Astrocyte (in vitro differentiated cells and primary cell): Measurements from ENCODE around the gene RNLS. TPM values are rescaled to one million over a fixed set of nuclear protein-coding genes. Genes with fewer than 3 reads are reported as not detected.

Source experiments
- DNase-seq: peaks from one replicate; pipeline ENCODE4 v3.0.0-alpha.2; 2010; ENCODE audit warnings: low read depth
- FAIRE-seq: peaks from 2 replicates; lab custom pipeline; 2011; peaks lifted over from hg19 to GRCh38; lab: Jason Lieb, UNC
- H2AFZ ChIP-seq: 2 replicates; pipeline ENCODE4 v1.6.0; 2012; ENCODE audit warnings: low read depth, low read length, inconsistent platforms
- H3K27ac ChIP-seq: 2 replicates; pipeline ENCODE4 v1.5.1; 2011; ENCODE audit warnings: low read depth, low read length, inconsistent platforms
- H3K27me3 ChIP-seq: 2 replicates; pipeline ENCODE4 v1.6.0; 2011; ENCODE audit warnings: low read length, inconsistent platforms; ENCODE audit not compliant: insufficient read depth
- H3K36me3 ChIP-seq: 2 replicates; pipeline ENCODE4 v1.5.1; 2011; ENCODE audit warnings: low read length, inconsistent platforms; ENCODE audit not compliant: insufficient read depth
- H3K4me1 ChIP-seq: 2 replicates; pipeline ENCODE4 v1.5.1; 2011; ENCODE audit warnings: low read length, inconsistent platforms; ENCODE audit not compliant: insufficient read depth
- H3K4me2 ChIP-seq: 2 replicates; pipeline ENCODE4 v1.6.0; 2012; ENCODE audit warnings: low read length, inconsistent platforms
- H3K4me3 ChIP-seq: 2 replicates; pipeline ENCODE4 v1.5.1; 2011; ENCODE audit warnings: low read depth, mild to moderate bottlenecking, low read length, inconsistent platforms; ENCODE audit not compliant: insufficient read depth
- H3K79me2 ChIP-seq: 2 replicates; pipeline ENCODE4 v1.6.0; 2012; ENCODE audit warnings: mild to moderate bottlenecking, low read length, inconsistent platforms; ENCODE audit not compliant: insufficient read depth
- H3K9ac ChIP-seq: 2 replicates; pipeline ENCODE4 v1.6.0; 2012; ENCODE audit warnings: mild to moderate bottlenecking, low read length, inconsistent platforms
- H3K9me3 ChIP-seq: 2 replicates; pipeline ENCODE4 v1.5.1; 2012; ENCODE audit warnings: low read depth, mild to moderate bottlenecking, low read length, inconsistent platforms; ENCODE audit not compliant: insufficient read depth
- H4K20me1 ChIP-seq: 2 replicates; pipeline ENCODE4 v1.6.0; 2012; ENCODE audit warnings: low read length, inconsistent platforms; ENCODE audit not compliant: insufficient read depth
- H3K27ac Mint-ChIP-seq: one replicate; pipeline ENCODE4 v1.8.0; 2021; ENCODE audit warnings: mild to moderate bottlenecking, mixed read lengths; ENCODE audit not compliant: unreplicated experiment
- H3K27me3 Mint-ChIP-seq: one replicate; pipeline ENCODE4 v1.8.0; 2021; ENCODE audit warnings: low read depth, mixed read lengths; ENCODE audit not compliant: unreplicated experiment
- H3K36me3 Mint-ChIP-seq: one replicate; pipeline ENCODE4 v1.8.0; 2021; ENCODE audit warnings: low read depth, mixed read lengths; ENCODE audit not compliant: unreplicated experiment
- H3K4me1 Mint-ChIP-seq: one replicate; pipeline ENCODE4 v1.8.0; 2021; ENCODE audit warnings: low read depth, mixed read lengths; ENCODE audit not compliant: unreplicated experiment
- H3K4me3 Mint-ChIP-seq: one replicate; pipeline ENCODE4 v1.8.0; 2021; ENCODE audit warnings: mild to moderate bottlenecking, moderate library complexity, mixed read lengths; ENCODE audit not compliant: unreplicated experiment
- H3K9me3 Mint-ChIP-seq: one replicate; pipeline ENCODE4 v1.8.0; 2021; ENCODE audit warnings: mild to moderate bottlenecking, mixed read lengths; ENCODE audit not compliant: unreplicated experiment
- EZH2 ChIP-seq: IDR thresholded peaks from 2 replicates; pipeline ENCODE4 v1.6.1; 2012; ENCODE audit warnings: mild to moderate bottlenecking, low read length, inconsistent platforms; ENCODE audit not compliant: insufficient read depth
- total RNA-seq: library from RNA; stranded (reverse); gene quantifications from 2 replicates; pipeline ENCODE4 v1.2.1, GENCODE V29; 2021
- TF ChIP-seq, protein P1 (sequence below): IDR thresholded peaks from 2 replicates; pipeline ENCODE4 v1.5.1; 2011; ENCODE audit warnings: low read depth, mild to moderate bottlenecking, inconsistent platforms, low read length, moderate library complexity; ENCODE audit not compliant: insufficient read depth

RNLS gene
- total RNA-seq, 1 donor from 2014 or later: 6.9 TPM

DNA sequence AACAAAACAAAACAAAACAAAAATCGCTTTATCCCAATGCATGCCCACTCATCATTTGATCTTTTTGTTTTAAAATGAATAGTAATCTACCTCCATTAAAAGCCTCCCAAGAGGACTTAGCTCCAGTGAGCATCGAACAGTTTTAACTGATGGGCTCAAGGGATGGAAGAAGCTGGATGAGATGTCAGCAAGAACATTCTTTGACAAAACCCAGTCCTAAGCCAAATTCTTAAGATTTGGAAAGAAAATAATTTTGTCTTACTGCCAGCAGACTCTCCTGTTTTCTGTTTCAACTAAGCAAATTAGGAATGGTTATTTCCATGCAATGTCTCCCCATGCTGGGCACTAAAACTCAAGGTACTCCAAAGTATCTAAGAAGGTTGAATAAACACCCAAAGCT is 127.3 kb downstream of the RNLS start:
- no peaks in the 10 kb centered on the region for H3K9me3 Mint-ChIP-seq
- H3K4me2 ChIP-seq: no peak overlapping the region
- no peaks in the 10 kb centered on the region for H3K36me3 ChIP-seq
- no peak overlapping the region for H3K4me3 Mint-ChIP-seq
- TF ChIP-seq, protein P1, sequence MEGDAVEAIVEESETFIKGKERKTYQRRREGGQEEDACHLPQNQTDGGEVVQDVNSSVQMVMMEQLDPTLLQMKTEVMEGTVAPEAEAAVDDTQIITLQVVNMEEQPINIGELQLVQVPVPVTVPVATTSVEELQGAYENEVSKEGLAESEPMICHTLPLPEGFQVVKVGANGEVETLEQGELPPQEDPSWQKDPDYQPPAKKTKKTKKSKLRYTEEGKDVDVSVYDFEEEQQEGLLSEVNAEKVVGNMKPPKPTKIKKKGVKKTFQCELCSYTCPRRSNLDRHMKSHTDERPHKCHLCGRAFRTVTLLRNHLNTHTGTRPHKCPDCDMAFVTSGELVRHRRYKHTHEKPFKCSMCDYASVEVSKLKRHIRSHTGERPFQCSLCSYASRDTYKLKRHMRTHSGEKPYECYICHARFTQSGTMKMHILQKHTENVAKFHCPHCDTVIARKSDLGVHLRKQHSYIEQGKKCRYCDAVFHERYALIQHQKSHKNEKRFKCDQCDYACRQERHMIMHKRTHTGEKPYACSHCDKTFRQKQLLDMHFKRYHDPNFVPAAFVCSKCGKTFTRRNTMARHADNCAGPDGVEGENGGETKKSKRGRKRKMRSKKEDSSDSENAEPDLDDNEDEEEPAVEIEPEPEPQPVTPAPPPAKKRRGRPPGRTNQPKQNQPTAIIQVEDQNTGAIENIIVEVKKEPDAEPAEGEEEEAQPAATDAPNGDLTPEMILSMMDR: no peak
- TF ChIP-seq EZH2: no peak
- no peak overlapping the region for H3K9ac ChIP-seq
- peaks cover 7% of the 10 kb centered on the region for H3K27me3 Mint-ChIP-seq
- H3K4me1 Mint-ChIP-seq: no peaks in the 10 kb centered on the region
- no peak overlapping the region for H2AFZ ChIP-seq
- H3K4me3 ChIP-seq: no peak overlapping the region
- H3K27ac Mint-ChIP-seq: no peak overlapping the region
- DNase-seq: no peak
- FAIRE-seq: no peak
- H3K4me1 ChIP-seq: no peaks in the 10 kb centered on the region
- no peak overlapping the region for H3K27ac ChIP-seq
- H4K20me1 ChIP-seq: no peaks in the 10 kb centered on the region
- H3K79me2 ChIP-seq: no peaks in the 10 kb centered on the region
- no peaks in the 10 kb centered on the region for H3K9me3 ChIP-seq
- H3K36me3 Mint-ChIP-seq: no peaks in the 10 kb centered on the region
- no peaks in the 10 kb centered on the region for H3K27me3 ChIP-seq

DNA sequence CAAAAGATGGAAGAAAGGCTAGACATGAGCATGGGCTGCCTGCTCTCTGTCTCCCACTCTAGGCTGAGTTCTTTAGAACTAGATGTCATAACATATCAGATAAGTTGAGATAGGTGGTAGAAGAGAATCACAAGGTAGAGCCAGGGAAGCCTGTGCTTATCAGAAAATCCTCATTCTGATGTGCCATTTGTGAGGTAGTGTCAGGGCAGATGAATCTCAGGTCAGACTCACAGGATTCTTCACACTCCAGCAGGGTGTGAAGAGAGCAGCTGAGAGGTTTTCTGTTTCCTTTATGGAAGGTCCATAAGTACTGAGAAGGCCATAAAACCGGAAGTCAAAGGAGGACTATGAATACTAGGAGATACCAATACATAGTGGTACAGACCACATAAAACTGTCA is 132.9 kb downstream of the RNLS start:
- no peaks in the 10 kb centered on the region for H4K20me1 ChIP-seq
- Mint-ChIP-seq H3K4me3 (no peak overlapping the region), H3K36me3 (no peaks in the 10 kb centered on the region), H3K27ac (no peak overlapping the region), H3K27me3 (peaks cover 10% of the 10 kb centered on the region), H3K9me3 (peaks cover 8% of the 10 kb centered on the region), H3K4me1 (no peaks in the 10 kb centered on the region)
- H3K79me2 ChIP-seq: no peaks in the 10 kb centered on the region
- H3K9me3 ChIP-seq: no peaks in the 10 kb centered on the region
- H3K27ac ChIP-seq: no peak overlapping the region
- H2AFZ ChIP-seq: no peak overlapping the region
- no peak overlapping the region for H3K9ac ChIP-seq
- H3K4me1 ChIP-seq: no peaks in the 10 kb centered on the region
- H3K27me3 ChIP-seq: no peaks in the 10 kb centered on the region
- no peak overlapping the region for H3K4me2 ChIP-seq
- no peak overlapping the region for H3K4me3 ChIP-seq
- no peaks in the 10 kb centered on the region for H3K36me3 ChIP-seq
- no peak for DNase-seq
- no peak for FAIRE-seq
- TF ChIP-seq, protein P1: no peak
- TF ChIP-seq EZH2: no peak

DNA sequence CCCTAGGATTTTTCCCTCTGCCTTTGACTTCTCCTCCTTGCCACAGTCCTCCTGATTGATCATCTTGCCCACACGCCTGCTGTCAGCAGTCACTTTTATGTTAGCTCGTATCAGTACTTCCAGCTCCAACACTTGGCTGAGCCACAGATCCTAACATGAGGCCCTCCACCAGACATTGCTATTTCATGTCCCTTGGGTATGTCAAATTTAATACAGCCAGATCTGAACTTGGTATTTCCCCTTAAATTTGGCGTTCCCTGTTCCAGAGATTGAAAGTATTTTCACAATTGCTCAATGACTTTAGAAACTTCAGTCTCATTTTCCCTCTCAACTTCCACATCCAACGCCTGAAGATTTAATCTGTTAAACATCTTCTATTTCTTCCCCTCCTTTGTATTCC is 140.4 kb downstream of the RNLS start:
- peaks cover 19% of the 10 kb centered on the region for H3K9me3 Mint-ChIP-seq
- no peaks in the 10 kb centered on the region for H3K36me3 ChIP-seq
- FAIRE-seq: no peak
- H3K27ac Mint-ChIP-seq: no peak overlapping the region
- no peaks in the 10 kb centered on the region for H3K79me2 ChIP-seq
- no peak overlapping the region for H3K4me2 ChIP-seq
- H3K9me3 ChIP-seq: no peaks in the 10 kb centered on the region
- H4K20me1 ChIP-seq: no peaks in the 10 kb centered on the region
- no peak overlapping the region for H3K4me3 Mint-ChIP-seq
- no peak for DNase-seq
- H3K27me3 Mint-ChIP-seq: peaks cover 3% of the 10 kb centered on the region
- no peak overlapping the region for H3K9ac ChIP-seq
- no peak overlapping the region for H3K27ac ChIP-seq
- no peak overlapping the region for H3K4me3 ChIP-seq
- no peaks in the 10 kb centered on the region for H3K4me1 ChIP-seq
- H3K4me1 Mint-ChIP-seq: no peaks in the 10 kb centered on the region
- no peaks in the 10 kb centered on the region for H3K27me3 ChIP-seq
- H3K36me3 Mint-ChIP-seq: peaks cover 7% of the 10 kb centered on the region
- H2AFZ ChIP-seq: no peak overlapping the region
- TF ChIP-seq EZH2: no peak
- TF ChIP-seq, protein P1: no peak
